ENCODE data around the gene IFNAR1. TPM values are rescaled to one million over a fixed set of nuclear protein-coding genes. Genes with fewer than 3 reads are reported as not detected.

The IFNAR1 gene
- total and polyA plus RNA-seq, 2 of the 4 experiments (the other 2 are of a cell fraction), result 7.8 to 9.9 TPM

GRCh38 chr21:33370305-33370704 is 45.5 kb downstream of the IFNAR1 start:
- no peaks in the 10 kb centered on the region for H3K79me1 ChIP-seq (ENCODE audit: low read depth in 1 of 2, low read length in 2 of 2)
- POLR2A ChIA-PET (ENCODE audit: unreplicated experiment), result no interaction called here
- no peak overlapping the region for H3K4me2 ChIP-seq (ENCODE audit: low read depth, low read length)
- DNase-seq, result no peak
- no peak overlapping the region for H2BK120ac ChIP-seq (ENCODE audit: low read depth, low read length)
- no peak overlapping the region for H3K4ac ChIP-seq (ENCODE audit: low read depth, low read length)
- H4K5ac ChIP-seq (ENCODE audit: low read depth, low read length), result no peak overlapping the region
- no peak overlapping the region for H3K23ac ChIP-seq (ENCODE audit: low read depth, low read length)
- TF ChIP-seq SMC3 (IDR thresholded peaks at IDR 0.05; ENCODE audit: low read depth, low read length), result no peak
- TF ChIP-seq BHLHE40 (IDR thresholded peaks at IDR 0.05; ENCODE audit: low read depth, low read length), result no peak
- no peak for TF ChIP-seq MAFK (IDR thresholded peaks at IDR 0.05; ENCODE audit: low read depth, low read length)
- TF ChIP-seq RFX5 (IDR thresholded peaks at IDR 0.05; ENCODE audit: low read depth, low read length), result no peak
- ATAC-seq (ENCODE audit: low read depth), result no peak
- no TSS peak for BruUV-seq (replicated peaks)
- H4K91ac ChIP-seq (ENCODE audit: insufficient read depth, low read depth, low read length), result no peak overlapping the region
- no peak overlapping the region for H2AK9ac ChIP-seq (replicated peaks; ENCODE audit: low read depth, low read length, poor library complexity)
- no peak overlapping the region for H2BK15ac ChIP-seq (ENCODE audit: low read depth, low read length)
- dilution Hi-C loops (cut with HindIII; ENCODE audit: low sequenced_read_pairs, unreplicated experiment) (no loop called here), in situ Hi-C loops (cut with MboI; ENCODE audit: low sequenced_read_pairs) (no loop called here), intact Hi-C loops (cut with micrococcal nuclease) (loop anchor here (5.0 kb wide), 1 partner anchor 33 kb away; no protein-coding TSS in a partner anchor)
- H3K9ac ChIP-seq (ENCODE audit: low read depth, low read length), result no peak overlapping the region
- CTCF ChIA-PET, result no interaction called here
- no peak overlapping the region for H2BK5ac ChIP-seq (ENCODE audit: low read depth, low read length, poor library complexity, severe bottlenecking)
- no CpG with 5 or more reads among the region's 2 CpGs for WGBS, 2 experiments (ENCODE audit: extremely low coverage in 2 of 2, insufficient read length in 1 of 2)
- no peak overlapping the region for H4K8ac ChIP-seq (ENCODE audit: low read depth in 2 of 2, low read length in 2 of 2)
- H3K27me3 ChIP-seq (ENCODE audit: control insufficient read depth, insufficient read depth, low read length), result no peaks in the 10 kb centered on the region; the same call in 1 of the 2 replicates
- peaks cover 28% of the 10 kb centered on the region for H3K9me3 ChIP-seq (ENCODE audit: control insufficient read depth, insufficient read depth, low read length)
- H2BK20ac ChIP-seq (ENCODE audit: low read depth, low read length), result no peak overlapping the region
- no peak overlapping the region for H2AK5ac ChIP-seq (ENCODE audit: low read depth, low read length)
- H3K27ac ChIP-seq (ENCODE audit: insufficient read depth, low read length), result no peak overlapping the region
- no peak overlapping the region for H3K4me3 ChIP-seq (ENCODE audit: insufficient read depth, low read depth, low read length)
- no peak overlapping the region for H3K56ac ChIP-seq (ENCODE audit: extremely low read depth, insufficient read depth, low read length)
- no peak overlapping the region for H3K18ac ChIP-seq (ENCODE audit: low read depth, low read length)
- H3K9me1 ChIP-seq (ENCODE audit: insufficient read depth, low read length), result no peaks in the 10 kb centered on the region
- 0 out of 2 replicates have a peak, but pooled peaks cover 5% of the 10 kb centered on the region for H3K4me1 ChIP-seq (ENCODE audit: control insufficient read depth, insufficient read depth, low read length)
- no peaks in the 10 kb centered on the region for H4K20me1 ChIP-seq (ENCODE audit: insufficient read depth, low read length)
- no peak overlapping the region for H2AFZ ChIP-seq (replicated peaks; ENCODE audit: low read length, poor library complexity)
- H3K36me3 ChIP-seq (ENCODE audit: control insufficient read depth, insufficient read depth, low read length), result no peaks in the 10 kb centered on the region
- no peak overlapping the region for H3K14ac ChIP-seq (replicated peaks; ENCODE audit: low read depth, low read length)

All from IMR-90 (cell line).